CD4-positive, alpha-beta T cell treated with Interferon gamma for 1 hour (primary cell): Measurements from ENCODE around the gene PKNOX2.

Experiments
- DNase-seq: peaks from one replicate; pipeline ENCODE4 v3.0.0-alpha.2; 2020

The PKNOX2 gene

GRCh38 chr11:125155100-125155444 is 9.5 kb upstream of the PKNOX2 start:
- DNase-seq = no peak

- no peak for DNase-seq
These were observed 8.8 kb upstream of the PKNOX2 start for GRCh38 chr11:125155767-125156166.

- DNase-seq = no peak
These were observed 8.0 kb upstream of the PKNOX2 start for GRCh38 chr11:125156346-125157117.

- DNase-seq = no peak
These were observed 7.3 kb upstream of the PKNOX2 start for GRCh38 chr11:125157118-125157733.

GRCh38 chr11:125157953-125158680 is 6.4 kb upstream of the PKNOX2 start:
- no peak for DNase-seq

GRCh38 chr11:125162743-125163142 is 1.8 kb upstream of the PKNOX2 start:
- no peak for DNase-seq

- no peak for DNase-seq
These were observed 1.0 kb upstream of the PKNOX2 start for GRCh38 chr11:125163431-125164063.

GRCh38 chr11:125164091-125164421 is 495 bp upstream of the PKNOX2 start:
- DNase-seq = no peak

- DNase-seq = no peak
These were observed 726 bp downstream of the PKNOX2 start for GRCh38 chr11:125165111-125165842.

- DNase-seq = no peak
These were observed 1.6 kb downstream of the PKNOX2 start for GRCh38 chr11:125165843-125166763.

GRCh38 chr11:125166764-125167291 is 2.3 kb downstream of the PKNOX2 start:
- no peak for DNase-seq

GRCh38 chr11:125167292-125167953 is 2.9 kb downstream of the PKNOX2 start:
- DNase-seq = no peak

- no peak for DNase-seq
These were observed 3.6 kb downstream of the PKNOX2 start for GRCh38 chr11:125167954-125168835.

GRCh38 chr11:125168918-125169456 is 4.4 kb downstream of the PKNOX2 start:
- DNase-seq = no peak

GRCh38 chr11:125170001-125170509 is 5.5 kb downstream of the PKNOX2 start:
- no peak for DNase-seq

GRCh38 chr11:125170510-125171031 is 6.0 kb downstream of the PKNOX2 start:
- DNase-seq = no peak

GRCh38 chr11:125171974-125172373 is 7.4 kb downstream of the PKNOX2 start:
- DNase-seq = no peak

GRCh38 chr11:125173027-125173426 is 8.5 kb downstream of the PKNOX2 start:
- DNase-seq = no peak

GRCh38 chr11:125173556-125173955 is 9.0 kb downstream of the PKNOX2 start:
- DNase-seq = no peak
